Measurements from ENCODE around the gene TOX3. TPM values are rescaled to one million over a fixed set of nuclear protein-coding genes. Genes with fewer than 3 reads are reported as not detected.

Gene TOX3
- total and polyA plus RNA-seq, 2 of the 13 experiments (the other 11 are each of a cell fraction or from before 2014, with no cell fraction given), result 14.5 to 98.6 TPM

DNA sequence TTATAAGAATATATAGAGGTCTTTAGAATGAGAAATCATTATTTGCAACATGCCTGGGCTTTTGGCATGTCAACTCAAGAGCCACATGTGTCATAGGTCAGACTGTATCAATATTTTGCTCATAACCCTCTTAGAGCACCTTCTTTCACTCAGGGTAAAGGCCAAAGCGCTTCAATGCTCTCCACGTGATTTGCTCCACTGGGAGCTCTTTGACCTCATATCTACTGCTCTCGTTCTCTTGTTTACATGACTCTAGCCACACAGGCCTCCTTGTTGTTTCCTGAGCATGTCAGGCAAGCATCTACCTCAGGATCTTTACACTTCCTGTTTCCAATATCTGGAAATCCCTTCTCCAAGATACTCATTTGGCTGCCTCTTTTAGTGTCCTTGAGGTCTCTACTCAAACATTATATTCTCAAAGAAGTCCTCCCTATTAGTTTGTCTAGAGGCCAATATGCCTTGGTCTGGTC lies 148.4 kb downstream of the TOX3 start (continued):
- peak; percentile 88 for TF ChIP-seq KLF6 (CRISPR knock-in tag; IDR thresholded peaks at IDR 0.05)
- peak; percentile 95 for TF ChIP-seq NKX3-1 (CRISPR knock-in tag; IDR thresholded peaks at IDR 0.05)
- peak; percentile 94; the same call in 1 of the 2 replicates for TF ChIP-seq ZBTB20 (CRISPR knock-in tag; IDR thresholded peaks at IDR 0.05; ENCODE audit: borderline replicate concordance, low read depth)
- TF ChIP-seq STAG1 (CRISPR knock-in tag; IDR thresholded peaks at IDR 0.05), result peak; percentile 50
- TF ChIP-seq CAMTA2 (CRISPR knock-in tag; IDR thresholded peaks at IDR 0.05; ENCODE audit: borderline replicate concordance), result no peak
- TF ChIP-seq, protein P1, sequence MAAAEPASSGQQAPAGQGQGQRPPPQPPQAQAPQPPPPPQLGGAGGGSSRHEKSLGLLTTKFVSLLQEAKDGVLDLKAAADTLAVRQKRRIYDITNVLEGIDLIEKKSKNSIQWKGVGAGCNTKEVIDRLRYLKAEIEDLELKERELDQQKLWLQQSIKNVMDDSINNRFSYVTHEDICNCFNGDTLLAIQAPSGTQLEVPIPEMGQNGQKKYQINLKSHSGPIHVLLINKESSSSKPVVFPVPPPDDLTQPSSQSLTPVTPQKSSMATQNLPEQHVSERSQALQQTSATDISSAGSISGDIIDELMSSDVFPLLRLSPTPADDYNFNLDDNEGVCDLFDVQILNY (CRISPR knock-in tag; conservative IDR thresholded peaks at IDR 0.05), result no peak
- TF ChIP-seq, protein P2, sequence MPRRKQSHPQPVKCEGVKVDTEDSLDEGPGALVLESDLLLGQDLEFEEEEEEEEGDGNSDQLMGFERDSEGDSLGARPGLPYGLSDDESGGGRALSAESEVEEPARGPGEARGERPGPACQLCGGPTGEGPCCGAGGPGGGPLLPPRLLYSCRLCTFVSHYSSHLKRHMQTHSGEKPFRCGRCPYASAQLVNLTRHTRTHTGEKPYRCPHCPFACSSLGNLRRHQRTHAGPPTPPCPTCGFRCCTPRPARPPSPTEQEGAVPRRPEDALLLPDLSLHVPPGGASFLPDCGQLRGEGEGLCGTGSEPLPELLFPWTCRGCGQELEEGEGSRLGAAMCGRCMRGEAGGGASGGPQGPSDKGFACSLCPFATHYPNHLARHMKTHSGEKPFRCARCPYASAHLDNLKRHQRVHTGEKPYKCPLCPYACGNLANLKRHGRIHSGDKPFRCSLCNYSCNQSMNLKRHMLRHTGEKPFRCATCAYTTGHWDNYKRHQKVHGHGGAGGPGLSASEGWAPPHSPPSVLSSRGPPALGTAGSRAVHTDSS (CRISPR knock-in tag; conservative IDR thresholded peaks at IDR 0.05), result no peak
- peak; percentile 99 for TF ChIP-seq RXRB (CRISPR knock-in tag; IDR thresholded peaks at IDR 0.05; ENCODE audit: borderline replicate concordance)
- TF ChIP-seq, protein P3, sequence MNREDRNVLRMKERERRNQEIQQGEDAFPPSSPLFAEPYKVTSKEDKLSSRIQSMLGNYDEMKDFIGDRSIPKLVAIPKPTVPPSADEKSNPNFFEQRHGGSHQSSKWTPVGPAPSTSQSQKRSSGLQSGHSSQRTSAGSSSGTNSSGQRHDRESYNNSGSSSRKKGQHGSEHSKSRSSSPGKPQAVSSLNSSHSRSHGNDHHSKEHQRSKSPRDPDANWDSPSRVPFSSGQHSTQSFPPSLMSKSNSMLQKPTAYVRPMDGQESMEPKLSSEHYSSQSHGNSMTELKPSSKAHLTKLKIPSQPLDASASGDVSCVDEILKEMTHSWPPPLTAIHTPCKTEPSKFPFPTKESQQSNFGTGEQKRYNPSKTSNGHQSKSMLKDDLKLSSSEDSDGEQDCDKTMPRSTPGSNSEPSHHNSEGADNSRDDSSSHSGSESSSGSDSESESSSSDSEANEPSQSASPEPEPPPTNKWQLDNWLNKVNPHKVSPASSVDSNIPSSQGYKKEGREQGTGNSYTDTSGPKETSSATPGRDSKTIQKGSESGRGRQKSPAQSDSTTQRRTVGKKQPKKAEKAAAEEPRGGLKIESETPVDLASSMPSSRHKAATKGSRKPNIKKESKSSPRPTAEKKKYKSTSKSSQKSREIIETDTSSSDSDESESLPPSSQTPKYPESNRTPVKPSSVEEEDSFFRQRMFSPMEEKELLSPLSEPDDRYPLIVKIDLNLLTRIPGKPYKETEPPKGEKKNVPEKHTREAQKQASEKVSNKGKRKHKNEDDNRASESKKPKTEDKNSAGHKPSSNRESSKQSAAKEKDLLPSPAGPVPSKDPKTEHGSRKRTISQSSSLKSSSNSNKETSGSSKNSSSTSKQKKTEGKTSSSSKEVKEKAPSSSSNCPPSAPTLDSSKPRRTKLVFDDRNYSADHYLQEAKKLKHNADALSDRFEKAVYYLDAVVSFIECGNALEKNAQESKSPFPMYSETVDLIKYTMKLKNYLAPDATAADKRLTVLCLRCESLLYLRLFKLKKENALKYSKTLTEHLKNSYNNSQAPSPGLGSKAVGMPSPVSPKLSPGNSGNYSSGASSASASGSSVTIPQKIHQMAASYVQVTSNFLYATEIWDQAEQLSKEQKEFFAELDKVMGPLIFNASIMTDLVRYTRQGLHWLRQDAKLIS (CRISPR knock-in tag; IDR thresholded peaks at IDR 0.05), result no peak
- no peak for TF ChIP-seq HNRNPLL (IDR thresholded peaks at IDR 0.05; ENCODE audit: low read depth, low read length, poor library complexity, severe bottlenecking)
- TF ChIP-seq TBX3 (IDR thresholded peaks at IDR 0.05; ENCODE audit: borderline replicate concordance), result peak; percentile 93
- no peak for TF ChIP-seq EZH2 (conservative IDR thresholded peaks at IDR 0.05; ENCODE audit: low read depth, low read length)
- TF ChIP-seq, protein P4, sequence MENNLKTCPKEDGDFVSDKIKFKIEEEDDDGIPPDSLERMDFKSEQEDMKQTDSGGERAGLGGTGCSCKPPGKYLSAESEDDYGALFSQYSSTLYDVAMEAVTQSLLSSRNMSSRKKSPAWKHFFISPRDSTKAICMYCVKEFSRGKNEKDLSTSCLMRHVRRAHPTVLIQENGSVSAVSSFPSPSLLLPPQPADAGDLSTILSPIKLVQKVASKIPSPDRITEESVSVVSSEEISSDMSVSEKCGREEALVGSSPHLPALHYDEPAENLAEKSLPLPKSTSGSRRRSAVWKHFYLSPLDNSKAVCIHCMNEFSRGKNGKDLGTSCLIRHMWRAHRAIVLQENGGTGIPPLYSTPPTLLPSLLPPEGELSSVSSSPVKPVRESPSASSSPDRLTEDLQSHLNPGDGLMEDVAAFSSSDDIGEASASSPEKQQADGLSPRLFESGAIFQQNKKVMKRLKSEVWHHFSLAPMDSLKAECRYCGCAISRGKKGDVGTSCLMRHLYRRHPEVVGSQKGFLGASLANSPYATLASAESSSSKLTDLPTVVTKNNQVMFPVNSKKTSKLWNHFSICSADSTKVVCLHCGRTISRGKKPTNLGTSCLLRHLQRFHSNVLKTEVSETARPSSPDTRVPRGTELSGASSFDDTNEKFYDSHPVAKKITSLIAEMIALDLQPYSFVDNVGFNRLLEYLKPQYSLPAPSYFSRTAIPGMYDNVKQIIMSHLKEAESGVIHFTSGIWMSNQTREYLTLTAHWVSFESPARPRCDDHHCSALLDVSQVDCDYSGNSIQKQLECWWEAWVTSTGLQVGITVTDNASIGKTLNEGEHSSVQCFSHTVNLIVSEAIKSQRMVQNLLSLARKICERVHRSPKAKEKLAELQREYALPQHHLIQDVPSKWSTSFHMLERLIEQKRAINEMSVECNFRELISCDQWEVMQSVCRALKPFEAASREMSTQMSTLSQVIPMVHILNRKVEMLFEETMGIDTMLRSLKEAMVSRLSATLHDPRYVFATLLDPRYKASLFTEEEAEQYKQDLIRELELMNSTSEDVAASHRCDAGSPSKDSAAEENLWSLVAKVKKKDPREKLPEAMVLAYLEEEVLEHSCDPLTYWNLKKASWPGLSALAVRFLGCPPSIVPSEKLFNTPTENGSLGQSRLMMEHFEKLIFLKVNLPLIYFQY (CRISPR knock-in tag; IDR thresholded peaks at IDR 0.05; ENCODE audit: borderline replicate concordance), result peak; percentile 89; the same call in 1 of the 2 replicates
- TF ChIP-seq KLF16 (CRISPR knock-in tag; IDR thresholded peaks at IDR 0.05), result peak in 1 of 2 experiments; percentile 96; a peak in 1 of 4 replicates
- peak; percentile 76; the same call in 1 of the 2 replicates for TF ChIP-seq ZSCAN30 (CRISPR knock-in tag; IDR thresholded peaks at IDR 0.05)
- TF ChIP-seq HMG20B (CRISPR knock-in tag; conservative IDR thresholded peaks at IDR 0.05), result peak; percentile 89
- peak; percentile 82; the same call in 1 of the 2 replicates for TF ChIP-seq MEIS1 (CRISPR knock-in tag; IDR thresholded peaks at IDR 0.05; ENCODE audit: borderline replicate concordance)
